ENCODE data around the gene IMPG1.

DNA sequence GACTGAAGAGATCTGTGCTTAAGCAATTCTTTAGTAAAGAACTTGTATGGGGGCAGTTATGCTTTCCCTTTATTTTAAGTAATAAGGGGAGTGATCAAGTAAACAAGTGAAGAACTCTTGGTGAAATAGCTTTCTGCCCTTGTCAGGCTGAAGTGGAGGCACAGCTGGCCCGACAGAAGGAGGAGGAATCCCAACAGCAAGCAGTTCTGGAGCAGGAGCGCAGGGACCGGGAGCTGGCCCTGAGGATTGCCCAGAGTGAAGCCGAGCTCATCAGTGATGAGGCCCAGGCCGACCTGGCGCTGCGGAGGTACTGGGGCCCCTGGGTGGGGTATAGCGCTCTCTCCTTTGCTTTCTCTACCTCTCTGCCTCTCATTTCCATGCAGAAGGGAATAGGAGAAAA, 180.1 kb downstream of the IMPG1 start:
- TF ChIP-seq, protein P1, sequence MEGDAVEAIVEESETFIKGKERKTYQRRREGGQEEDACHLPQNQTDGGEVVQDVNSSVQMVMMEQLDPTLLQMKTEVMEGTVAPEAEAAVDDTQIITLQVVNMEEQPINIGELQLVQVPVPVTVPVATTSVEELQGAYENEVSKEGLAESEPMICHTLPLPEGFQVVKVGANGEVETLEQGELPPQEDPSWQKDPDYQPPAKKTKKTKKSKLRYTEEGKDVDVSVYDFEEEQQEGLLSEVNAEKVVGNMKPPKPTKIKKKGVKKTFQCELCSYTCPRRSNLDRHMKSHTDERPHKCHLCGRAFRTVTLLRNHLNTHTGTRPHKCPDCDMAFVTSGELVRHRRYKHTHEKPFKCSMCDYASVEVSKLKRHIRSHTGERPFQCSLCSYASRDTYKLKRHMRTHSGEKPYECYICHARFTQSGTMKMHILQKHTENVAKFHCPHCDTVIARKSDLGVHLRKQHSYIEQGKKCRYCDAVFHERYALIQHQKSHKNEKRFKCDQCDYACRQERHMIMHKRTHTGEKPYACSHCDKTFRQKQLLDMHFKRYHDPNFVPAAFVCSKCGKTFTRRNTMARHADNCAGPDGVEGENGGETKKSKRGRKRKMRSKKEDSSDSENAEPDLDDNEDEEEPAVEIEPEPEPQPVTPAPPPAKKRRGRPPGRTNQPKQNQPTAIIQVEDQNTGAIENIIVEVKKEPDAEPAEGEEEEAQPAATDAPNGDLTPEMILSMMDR (IDR thresholded peaks at IDR 0.05) = no peak
- no peak for TF ChIP-seq POLR2A (IDR thresholded peaks at IDR 0.05)

Data from gastroesophageal sphincter (tissue), 3 donors.